ENCODE measurements around the gene SLC25A14. TPM values are rescaled to one million over a fixed set of nuclear protein-coding genes. Genes with fewer than 3 reads are reported as not detected.
A peak's percentile ranks its signal among the peaks of the same experiment; 100 is the strongest.

Gene SLC25A14
- total and polyA plus RNA-seq, 2 of the 8 experiments (the other 6 are each of a cell fraction or from before 2014, with no cell fraction given) = 9.3 to 14.2 TPM

- CTCF ChIA-PET (ENCODE audit: partially characterized antibody) = interaction anchor here (0.6 to 1.3 kb wide), 2 partner anchors 8 to 497 kb away, joined by 3 read pairs; no protein-coding TSS in a partner anchor
- peak within 1 kb of the TSS; percentile 85; the same call in 1 of the 2 replicates for H3K27ac ChIP-seq (ENCODE audit: low read depth, low read length)
- TF ChIP-seq ATF3 (IDR thresholded peaks at IDR 0.05; ENCODE audit: insufficient read depth, low read depth, low read length) (no peak), SP4 (IDR thresholded peaks at IDR 0.05; ENCODE audit: low read length) (no peak), KDM4A (IDR thresholded peaks at IDR 0.05; ENCODE audit: low read depth, low read length, severe bottlenecking) (no peak), MAX (IDR thresholded peaks at IDR 0.05) (0 out of 2 replicates have a peak, but pooled peaks have one; percentile 26), EP300 (IDR thresholded peaks at IDR 0.05; ENCODE audit: borderline replicate concordance in 1 of 2, low read depth in 2 of 2, low read length in 2 of 2) (no peak), RXRA (IDR thresholded peaks at IDR 0.05; ENCODE audit: insufficient read depth, low read depth, low read length) (no peak), NRF1 (IDR thresholded peaks at IDR 0.05; ENCODE audit: low read depth, low read length) (peak; percentile 78), KDM1A (IDR thresholded peaks at IDR 0.05; ENCODE audit: borderline replicate concordance, low read length) (no peak), SIX5 (IDR thresholded peaks at IDR 0.05; ENCODE audit: low read depth, low read length) (no peak), YY1 (IDR thresholded peaks at IDR 0.05; ENCODE audit: low read depth, low read length) (no peak), SP2 (IDR thresholded peaks at IDR 0.05; ENCODE audit: low read length) (no peak)
Observed at GRCh38 chrX:130401415-130402207, 61.9 kb downstream of the SLC25A14 start, which contains the start of gene RBMX2. Gene RBMX2, plus strand, starts transcription at chrX:130401987. Its CDS starts 46 bp downstream, at chrX:130402033.

More at GRCh38 chrX:130401415-130402207, 61.9 kb downstream of the SLC25A14 start, which contains the start of gene RBMX2:
- H3K36me3 ChIP-seq (ENCODE audit: control insufficient read depth in 2 of 4, insufficient read depth in 4 of 4, low read length in 3 of 4) = peaks cover 0 to 10% (median 4%) of the 10 kb centered on the region in 4 experiments; a peak in 4 of 8 replicates
- H3K4ac ChIP-seq (replicated peaks; ENCODE audit: insufficient read length, low read depth, low read length) = peak within 1 kb of the TSS; percentile 78
- H4K91ac ChIP-seq (replicated peaks; ENCODE audit: insufficient read length, low read length) = no peak within 1 kb of the TSS
- no peak within 1 kb of the TSS for H2BK120ac ChIP-seq (replicated peaks; ENCODE audit: low read depth, low read length)
- no peak within 1 kb of the TSS for H3K23ac ChIP-seq (ENCODE audit: insufficient read length)
- H4K5ac ChIP-seq (ENCODE audit: insufficient read length, low read depth, low read length) = peak within 1 kb of the TSS; percentile 59
- H2AK5ac ChIP-seq (ENCODE audit: low read depth, low read length) = no peak within 1 kb of the TSS
- peak within 1 kb of the TSS; percentile 51; the same call in 1 of the 2 replicates for H4K8ac ChIP-seq (ENCODE audit: extremely low read depth, insufficient read depth, low read length)
- no peak within 1 kb of the TSS for H2BK15ac ChIP-seq (ENCODE audit: low read length)
- peak; percentile 93 for FAIRE-seq
- no peaks in the 10 kb centered on the region; a peak in 2 of 7 replicates for H3K4me1 ChIP-seq (replicated peaks in 1 of 4; ENCODE audit: control insufficient read depth in 3 of 4, insufficient read depth in 4 of 4, low read length in 3 of 4)
- H3K4me2 ChIP-seq (ENCODE audit: insufficient read depth in 1 of 2, low read depth in 2 of 2, low read length in 2 of 2) = peak within 1 kb of the TSS; percentile 71 to 74
- no peaks in the 10 kb centered on the region for H3K9me3 ChIP-seq (ENCODE audit: insufficient read depth in 2 of 2, low read depth in 1 of 2, low read length in 1 of 2)
- POLR2A ChIA-PET (ENCODE audit: partially characterized antibody) = no interaction called here
- H3K27me3 ChIP-seq (replicated peaks in 1 of 4; ENCODE audit: control insufficient read depth in 3 of 4, extremely low read depth in 1 of 4, insufficient read depth in 3 of 4, low read length in 3 of 4) = no peaks in the 10 kb centered on the region; a peak in 1 of 7 replicates
- no peaks in the 10 kb centered on the region for H4K20me1 ChIP-seq (replicated peaks in 1 of 2; ENCODE audit: control insufficient read depth in 1 of 2, insufficient read depth in 2 of 2, low read length in 2 of 2)
- peak within 1 kb of the TSS; percentile 16 for H3K56ac ChIP-seq (replicated peaks; ENCODE audit: insufficient read length, low read depth, low read length)
- H2BK20ac ChIP-seq (ENCODE audit: low read length) = no peak within 1 kb of the TSS
- H3K14ac ChIP-seq (ENCODE audit: insufficient read length) = no peak within 1 kb of the TSS
- no peaks in the 10 kb centered on the region for H3K79me1 ChIP-seq (ENCODE audit: low read depth, low read length)
- peak within 1 kb of the TSS; percentile 45 to 79 (median 70) for H3K9ac ChIP-seq (replicated peaks in 1 of 4; ENCODE audit: extremely low read depth in 1 of 4, low read depth in 3 of 4, low read length in 3 of 4)
- H3K18ac ChIP-seq (ENCODE audit: extremely low read depth, low read length) = no peak within 1 kb of the TSS
- peak within 1 kb of the TSS; percentile 51 to 93 (median 76) for H3K4me3 ChIP-seq (ENCODE audit: extremely low read depth in 1 of 4, insufficient read depth in 2 of 4, low read depth in 3 of 4, low read length in 4 of 4)
- no peak within 1 kb of the TSS for H2BK12ac ChIP-seq (ENCODE audit: low read depth, low read length)
- peaks cover 0 to 10% of the 10 kb centered on the region in 2 experiments; a peak in 1 of 4 replicates for H3K79me2 ChIP-seq (ENCODE audit: control insufficient read depth in 1 of 2, insufficient read depth in 2 of 2, low read length in 2 of 2)
- H2AFZ ChIP-seq (ENCODE audit: low read length) = peak within 1 kb of the TSS; percentile 94
- H3K23me2 ChIP-seq (ENCODE audit: low read depth, low read length) = peaks cover 3% of the 10 kb centered on the region; the same call in 1 of the 2 replicates
- WGBS, 2 experiments (ENCODE audit: extremely low coverage in 1 of 2, insufficient coverage in 1 of 2, insufficient read length in 1 of 2, insufficient replicate concordance in 2 of 2, low coverage in 1 of 2, low lambda C conversion rate in 2 of 2, missing lambda C conversion rate in 1 of 2) = 6% methylated on average over 7 of the region's 47 CpGs; no CpG with 5 or more reads in 1 of the 2 experiments
- no peak within 1 kb of the TSS for H2BK5ac ChIP-seq (ENCODE audit: low read depth, low read length)
- DNase-seq (ENCODE audit: low read depth in 1 of 2, low spot score in 2 of 2) = peak; percentile 31 to 67
